Bronchial smooth muscle cell (primary cell): Measurements from ENCODE around the gene IFT20. TPM values are rescaled to one million over a fixed set of nuclear protein-coding genes. Genes with fewer than 3 reads are reported as not detected.

Experiments used
- total RNA-seq: library from RNA; depleted of rRNA; stranded (reverse); fragments of >200 nt; gene quantifications from 2 replicates; pipeline ENCODE4 v1.2.1, GENCODE V29; 2014

Gene IFT20, protein sequence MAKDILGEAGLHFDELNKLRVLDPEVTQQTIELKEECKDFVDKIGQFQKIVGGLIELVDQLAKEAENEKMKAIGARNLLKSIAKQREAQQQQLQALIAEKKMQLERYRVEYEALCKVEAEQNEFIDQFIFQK
- total RNA-seq: 61.6 and 72.7 TPM in 2 replicates

DNA sequence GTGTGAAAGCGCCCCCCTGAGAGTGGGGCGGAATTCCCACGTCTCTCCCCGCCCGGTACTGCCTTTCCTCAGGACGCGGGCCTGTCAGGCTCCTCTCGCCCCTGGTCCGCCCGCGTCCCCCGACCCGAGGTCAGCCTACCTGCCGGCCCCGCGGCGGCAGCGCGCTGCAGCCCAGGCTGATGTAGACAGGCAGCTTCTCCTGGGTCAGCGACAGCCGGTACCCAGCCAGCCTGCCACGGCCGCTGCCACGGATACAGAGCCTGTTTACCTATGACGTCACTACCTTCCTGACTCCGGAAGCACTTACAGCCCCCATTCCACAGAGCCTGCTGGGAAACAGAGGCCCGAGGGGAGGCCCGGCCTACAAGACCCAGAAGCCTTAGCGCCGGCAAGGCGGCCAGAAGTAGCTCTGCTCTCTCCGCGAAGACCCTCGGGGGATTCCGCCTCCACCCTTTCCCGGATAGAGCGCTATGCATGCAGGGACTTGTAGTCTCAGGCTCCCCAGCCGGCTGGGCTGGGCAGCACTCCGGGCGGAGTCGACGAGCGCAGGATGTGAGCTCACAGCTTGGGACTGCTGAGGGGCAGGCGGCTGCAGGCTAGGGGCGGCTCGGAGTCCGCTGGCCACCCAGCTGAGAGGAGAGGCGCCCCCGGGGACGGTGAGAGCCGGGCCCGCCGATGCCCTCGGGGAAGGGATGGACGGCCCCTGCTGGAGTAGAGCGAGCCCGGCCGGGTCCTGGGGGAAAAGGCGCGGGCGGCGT lies at the start of gene IFT20, which contains the start of gene TNFAIP1:
TSS of gene IFT20 (minus strand) at position 272 of the 758 bp plus-strand sequence. CDS start 3,487 bp downstream, outside the sequence.
TSS of gene TNFAIP1 (plus strand) at position 561 of the 758 bp plus-strand sequence. CDS start 3,761 bp downstream, outside the sequence.

DNA sequence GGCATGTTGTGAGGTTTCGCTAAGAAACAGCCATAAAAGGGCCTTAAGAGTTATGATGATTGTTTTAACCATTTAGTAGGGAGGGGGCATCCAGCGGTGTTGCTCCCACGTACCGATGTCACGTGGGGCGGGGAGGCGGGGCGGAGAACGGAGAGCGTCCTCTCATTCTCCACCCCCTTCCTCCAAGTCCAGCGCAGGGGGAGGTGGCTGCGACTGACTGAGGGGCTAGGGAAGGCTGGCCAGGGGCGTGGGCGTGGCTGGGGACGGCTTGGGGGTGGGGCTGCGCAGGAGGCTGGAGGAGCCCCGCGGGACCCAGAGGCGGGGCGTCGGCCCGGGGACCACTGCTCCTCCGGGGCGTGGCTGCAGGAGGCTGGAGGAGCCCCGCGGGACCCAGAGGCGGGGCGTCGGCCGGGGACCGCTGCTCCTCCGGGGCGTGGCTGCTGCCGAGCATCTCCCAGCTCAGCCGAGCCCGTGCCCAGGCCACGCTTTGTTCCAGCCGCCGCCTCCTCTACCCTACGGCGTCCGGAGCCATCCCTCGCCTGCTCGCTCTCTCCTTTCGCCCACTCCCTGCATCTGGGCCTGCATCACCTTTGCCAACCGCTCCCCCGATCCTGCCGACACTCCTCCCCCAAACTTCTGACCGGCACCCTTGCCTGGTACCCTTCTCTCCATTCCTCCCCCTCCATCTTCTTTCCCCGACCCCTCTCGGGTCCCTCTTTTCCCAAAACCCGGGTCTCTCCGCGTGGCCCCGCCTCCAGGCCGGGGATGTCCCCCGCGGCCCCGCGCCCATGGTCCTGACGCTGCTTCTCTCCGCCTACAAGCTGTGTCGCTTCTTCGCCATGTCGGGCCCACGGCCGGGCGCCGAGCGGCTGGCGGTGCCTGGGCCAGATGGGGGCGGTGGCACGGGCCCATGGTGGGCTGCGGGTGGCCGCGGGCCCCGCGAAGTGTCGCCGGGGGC lies 36.3 kb upstream of the IFT20 start, which contains the start of gene SARM1:
TSS of gene SARM1 (plus strand) at position 450 of the 958 bp plus-strand sequence. CDS start at position 789, 339 bp downstream.

DNA sequence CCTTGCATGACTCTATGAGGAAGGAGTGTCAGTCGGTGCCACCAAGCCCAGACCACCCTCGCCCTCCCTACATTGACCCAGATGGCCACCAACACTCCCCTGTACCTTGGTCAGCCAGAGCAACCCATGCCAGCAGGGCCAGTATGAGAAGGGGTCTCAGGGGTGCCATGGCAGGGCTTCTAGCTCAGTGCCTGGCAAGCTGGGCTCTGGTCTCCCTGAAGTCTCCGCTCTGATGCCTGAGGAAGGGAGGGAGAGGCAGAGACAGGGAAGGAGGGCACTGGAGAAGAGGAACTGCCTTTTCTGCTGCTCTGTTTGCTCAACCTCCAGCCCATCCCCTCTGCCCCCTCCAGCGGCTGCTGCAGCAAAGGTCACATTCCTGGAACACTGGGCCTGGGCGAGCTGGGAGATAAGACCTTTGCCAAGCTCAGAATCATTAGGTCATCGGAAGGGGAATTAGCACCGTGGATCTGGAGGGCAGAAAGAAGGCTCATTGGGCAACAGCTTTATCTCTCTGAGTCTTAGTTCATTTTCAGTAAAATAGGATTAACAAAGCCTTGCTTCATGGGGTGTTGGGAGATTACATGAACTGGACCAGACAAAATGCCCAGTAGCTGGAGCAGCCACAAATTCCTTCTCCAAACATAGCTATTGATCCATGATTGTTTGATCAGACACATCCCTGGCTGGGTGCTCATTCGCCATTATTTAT lies 34.9 kb upstream of the IFT20 start, which contains the start of gene VTN:
TSS of gene VTN (minus strand) at position 273 of the 709 bp plus-strand sequence. CDS start at position 169, 104 bp downstream.

DNA sequence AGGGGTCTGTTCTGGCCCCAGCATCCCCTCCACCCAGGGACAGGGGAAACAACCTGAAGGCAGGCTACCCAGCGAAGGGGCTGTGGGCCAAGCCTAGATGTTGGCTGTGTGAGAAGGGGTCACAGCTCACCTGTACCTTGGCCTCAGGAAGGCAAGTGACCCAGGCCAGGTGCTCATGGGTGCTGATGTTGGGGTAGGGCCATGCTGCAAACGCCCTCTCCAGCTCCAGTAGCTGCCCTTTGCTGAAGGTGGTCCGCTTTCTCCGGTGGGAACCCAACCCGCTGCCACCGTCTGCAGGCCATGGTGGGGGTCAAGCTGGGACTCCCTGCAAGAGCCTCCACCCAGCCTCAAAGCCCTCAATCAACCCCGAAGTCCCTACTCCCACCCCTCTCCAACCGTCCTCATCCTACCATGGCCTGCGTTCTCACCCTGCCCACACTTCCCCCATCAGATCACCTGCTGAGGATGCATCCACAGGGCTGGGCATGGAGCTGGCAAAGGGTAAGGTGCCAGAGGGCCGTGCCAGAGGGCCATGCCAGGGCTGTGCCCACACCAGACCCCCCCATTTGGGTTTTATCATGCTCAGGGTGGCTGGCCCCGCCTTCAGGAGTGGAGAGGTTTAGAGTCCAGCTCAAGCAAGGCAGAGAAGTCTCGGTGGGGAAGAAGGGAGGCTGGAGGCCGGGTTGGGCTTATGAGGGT lies 29.5 kb upstream of the IFT20 start, which contains the start of gene SEBOX:
TSS of gene SEBOX (minus strand) at position 535 of the 699 bp plus-strand sequence. CDS start at position 487, 48 bp downstream.

DNA sequence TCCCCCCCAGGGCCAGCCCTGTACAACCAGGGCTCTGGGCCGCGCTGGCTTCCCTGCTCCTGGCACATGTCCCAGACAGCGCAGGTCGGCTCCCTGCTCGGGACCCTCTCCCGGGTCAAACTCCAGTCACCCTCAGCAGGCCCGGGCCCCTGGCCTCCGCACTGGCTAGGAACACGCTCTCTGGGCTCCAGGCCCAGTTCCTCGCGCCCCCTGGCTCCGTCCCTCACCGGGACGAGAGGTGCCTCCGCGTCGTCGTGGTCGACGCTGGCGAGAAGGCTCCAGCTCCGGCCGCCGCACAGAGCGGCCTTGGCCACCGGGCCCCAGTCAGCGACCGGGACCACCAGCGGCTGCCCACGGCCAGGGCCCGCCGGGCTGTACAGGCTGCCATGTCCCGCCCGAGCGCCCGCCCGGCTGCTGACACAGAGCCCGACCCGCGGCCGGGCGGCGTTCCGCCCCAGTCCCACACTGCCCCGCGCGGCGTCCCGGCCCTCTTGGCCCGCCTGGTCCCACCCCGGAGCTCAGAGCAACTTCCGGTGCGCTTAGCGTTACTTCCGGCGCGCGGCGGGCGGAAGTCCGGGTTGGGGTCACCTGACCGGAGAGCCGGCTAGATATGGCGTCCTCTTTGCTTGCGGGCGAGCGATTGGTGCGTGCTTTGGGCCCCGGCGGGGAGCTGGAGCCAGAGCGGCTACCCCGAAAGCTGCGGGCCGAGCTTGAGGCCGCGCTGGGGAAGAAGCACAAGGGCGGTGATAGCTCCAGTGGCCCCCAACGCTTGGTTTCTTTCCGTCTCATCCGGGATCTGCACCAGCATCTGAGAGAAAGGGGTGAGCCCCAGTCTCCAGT lies 22.0 kb upstream of the IFT20 start, which contains the start of gene POLDIP2:
TSS of gene POLDIP2 (minus strand) at position 467 of the 840 bp plus-strand sequence. CDS start at position 388, 79 bp downstream.

DNA sequence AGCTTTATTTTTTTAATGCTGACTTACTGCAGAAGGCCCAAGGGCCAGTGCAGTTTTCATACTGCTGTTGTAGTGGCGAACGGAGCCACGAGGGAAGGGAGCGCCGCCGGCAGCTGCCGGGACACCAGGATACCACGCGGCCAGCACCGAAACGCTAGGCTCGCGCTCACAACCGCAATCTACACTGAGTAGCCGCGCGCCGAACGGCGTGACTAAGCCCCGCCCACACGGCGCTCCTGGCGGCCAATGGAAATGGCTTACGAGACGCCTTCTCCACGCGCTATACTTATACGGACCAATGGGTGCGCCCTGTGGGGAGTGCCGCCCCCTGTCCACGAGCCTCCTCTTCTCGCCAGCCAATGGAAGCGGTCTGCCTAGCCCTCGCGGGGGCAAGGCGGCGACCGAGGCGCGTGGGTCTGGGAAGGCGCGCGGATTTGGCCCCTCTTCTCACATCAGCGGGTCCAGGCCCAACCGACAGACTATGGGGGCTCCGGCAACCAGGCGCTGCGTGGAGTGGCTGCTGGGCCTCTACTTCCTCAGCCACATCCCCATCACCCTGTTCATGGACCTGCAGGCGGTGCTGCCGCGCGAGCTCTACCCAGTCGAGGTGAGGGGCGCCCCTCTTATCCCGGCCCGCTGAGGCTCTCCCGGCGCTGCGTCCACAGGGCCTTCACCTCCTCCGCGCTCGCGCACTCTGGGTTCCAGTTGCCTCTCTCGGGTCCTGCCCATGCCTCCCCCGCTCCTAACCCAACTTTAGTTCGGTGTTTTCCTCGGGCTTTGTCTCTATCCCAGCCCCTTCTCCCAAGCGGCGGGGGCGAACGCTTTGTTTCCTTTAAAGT lies 16.3 kb downstream of the IFT20 start, which contains the start of gene TMEM97:
TSS of gene TMEM97 (plus strand) at position 442 of the 839 bp plus-strand sequence. CDS start at position 482, 40 bp downstream.

Other genes with a start within 250 kb of the IFT20 start
- 4.3 and 10.1 TPM in 2 replicates for gene TMEM97, start 16.3 kb downstream of the IFT20 start, total RNA-seq
- gene TNFAIP1, start 289 bp upstream of the IFT20 start, total RNA-seq: 13.2 and 16.9 TPM in 2 replicates
- gene POLDIP2, start 22.1 kb upstream of the IFT20 start, total RNA-seq: 47.1 and 62.3 TPM in 2 replicates
- not detected in 2 replicates for gene SEBOX, start 29.7 kb upstream of the IFT20 start, total RNA-seq
- 0.09 TPM in 1 of 2 replicates, not detected in the other for gene VTN, start 34.8 kb upstream of the IFT20 start, total RNA-seq
- gene SARM1, start 36.2 kb upstream of the IFT20 start, total RNA-seq: 3.9 and 7.2 TPM in 2 replicates
- 1.9 and 4.0 TPM in 2 replicates for gene SLC46A1, start 70.7 kb upstream of the IFT20 start, total RNA-seq
- gene SLC13A2, start 138.2 kb upstream of the IFT20 start, total RNA-seq: not detected in 2 replicates
- gene FOXN1, start 170.9 kb upstream of the IFT20 start, total RNA-seq: not detected in 2 replicates
- 22.5 and 23.4 TPM in 2 replicates for gene UNC119, start 217.2 kb upstream of the IFT20 start, total RNA-seq
- 26.6 and 49.2 TPM in 2 replicates for gene PIGS, start 236.1 kb upstream of the IFT20 start, total RNA-seq
- gene ALDOC, start 241.4 kb upstream of the IFT20 start, total RNA-seq: 35.7 and 53.3 TPM in 2 replicates